Measurements from ENCODE around the gene NRXN3. TPM values are rescaled to one million over a fixed set of nuclear protein-coding genes. Genes with fewer than 3 reads are reported as not detected.

NRXN3 gene
- total and polyA plus RNA-seq, 2 experiments from 2014 or later: 0.69 to 1.5 TPM

GRCh38 chr14:79373451-79373850 is 1203.3 kb downstream of the NRXN3 start:
- TF ChIP-seq CTCF (IDR thresholded peaks at IDR 0.05; ENCODE audit: low read depth, low read length): no peak
- Histone ChIP-seq H3K4me1 (ENCODE audit: low read depth) (no peaks in the 10 kb centered on the region), H3K9me3 (ENCODE audit: low read depth) (no peaks in the 10 kb centered on the region), H3K4me3 (no peak overlapping the region), H3K27me3 (no peaks in the 10 kb centered on the region), H3K36me3 (no peaks in the 10 kb centered on the region), H3K27ac (no peak overlapping the region)
- DNase-seq (ENCODE audit: low read depth in 1 of 2, low spot score in 1 of 2): no peak

DNA sequence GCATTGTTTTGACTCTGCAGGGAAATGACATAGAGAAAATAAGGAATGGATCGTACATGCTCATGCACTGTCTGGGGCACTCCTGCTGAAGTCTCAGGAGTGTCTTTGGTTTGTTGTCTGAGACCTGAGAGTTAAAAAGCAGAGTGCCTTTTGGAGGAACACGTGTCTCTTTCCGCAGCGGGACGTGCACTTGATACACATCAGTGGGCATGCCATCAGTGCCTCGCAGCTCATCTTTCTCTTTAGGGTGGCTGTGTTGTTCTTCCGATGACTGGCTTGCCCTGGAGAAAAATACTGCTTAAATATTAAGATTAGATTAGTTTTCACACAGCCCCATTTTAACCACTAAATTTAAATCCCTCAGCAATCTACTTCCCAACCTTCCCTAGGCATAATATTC is 1205.2 kb downstream of the NRXN3 start:
- H3K4me3 ChIP-seq: no peak overlapping the region
- H3K36me3 ChIP-seq: no peaks in the 10 kb centered on the region
- H3K27me3 ChIP-seq: no peaks in the 10 kb centered on the region
- no peak overlapping the region for H3K27ac ChIP-seq
- no peak for TF ChIP-seq CTCF (IDR thresholded peaks at IDR 0.05; ENCODE audit: low read depth, low read length)
- no peaks in the 10 kb centered on the region for H3K4me1 ChIP-seq (ENCODE audit: low read depth)
- DNase-seq (ENCODE audit: low read depth in 1 of 2, low spot score in 1 of 2): no peak
- H3K9me3 ChIP-seq (ENCODE audit: low read depth): no peaks in the 10 kb centered on the region

GRCh38 chr14:79376557-79376956 is 1206.4 kb downstream of the NRXN3 start:
- Histone ChIP-seq H3K36me3 (no peaks in the 10 kb centered on the region), H3K27ac (no peak overlapping the region), H3K9me3 (ENCODE audit: low read depth) (no peaks in the 10 kb centered on the region), H3K27me3 (no peaks in the 10 kb centered on the region), H3K4me1 (ENCODE audit: low read depth) (no peaks in the 10 kb centered on the region), H3K4me3 (no peak overlapping the region)
- peak in 1 of 2 donors; percentile 16 for DNase-seq (ENCODE audit: low read depth in 1 of 2, low spot score in 1 of 2)
- TF ChIP-seq CTCF (IDR thresholded peaks at IDR 0.05; ENCODE audit: low read depth, low read length): no peak

- no peaks in the 10 kb centered on the region for H3K9me3 ChIP-seq (ENCODE audit: low read depth)
- H3K4me1 ChIP-seq (ENCODE audit: low read depth): no peaks in the 10 kb centered on the region
- no peak for DNase-seq (ENCODE audit: low read depth in 1 of 2, low spot score in 1 of 2)
- H3K4me3 ChIP-seq: no peak overlapping the region
- H3K27me3 ChIP-seq: no peaks in the 10 kb centered on the region
- no peak for TF ChIP-seq CTCF (IDR thresholded peaks at IDR 0.05; ENCODE audit: low read depth, low read length)
- H3K36me3 ChIP-seq: no peaks in the 10 kb centered on the region
- no peak overlapping the region for H3K27ac ChIP-seq
Measured at GRCh38 chr14:79378020-79378419, 1207.8 kb downstream of the NRXN3 start.

- H3K27ac ChIP-seq: no peak overlapping the region
- H3K36me3 ChIP-seq: no peaks in the 10 kb centered on the region
- no peak for DNase-seq (ENCODE audit: low read depth in 1 of 2, low spot score in 1 of 2)
- no peaks in the 10 kb centered on the region for H3K4me1 ChIP-seq (ENCODE audit: low read depth)
- H3K27me3 ChIP-seq: no peaks in the 10 kb centered on the region
- H3K9me3 ChIP-seq (ENCODE audit: low read depth): no peaks in the 10 kb centered on the region
- no peak for TF ChIP-seq CTCF (IDR thresholded peaks at IDR 0.05; ENCODE audit: low read depth, low read length)
- H3K4me3 ChIP-seq: no peak overlapping the region
Measured at GRCh38 chr14:79379266-79379665, 1209.1 kb downstream of the NRXN3 start.

- TF ChIP-seq CTCF (IDR thresholded peaks at IDR 0.05; ENCODE audit: low read depth, low read length): no peak
- no peak overlapping the region for H3K4me3 ChIP-seq
- DNase-seq (ENCODE audit: low read depth in 1 of 2, low spot score in 1 of 2): no peak
Measured at GRCh38 chr14:79383031-79383430, 1212.9 kb downstream of the NRXN3 start.

More at GRCh38 chr14:79383031-79383430, 1212.9 kb downstream of the NRXN3 start:
- H3K4me1 ChIP-seq (ENCODE audit: low read depth): no peaks in the 10 kb centered on the region
- no peaks in the 10 kb centered on the region for H3K27me3 ChIP-seq
- H3K27ac ChIP-seq: no peak overlapping the region
- no peaks in the 10 kb centered on the region for H3K9me3 ChIP-seq (ENCODE audit: low read depth)
- no peaks in the 10 kb centered on the region for H3K36me3 ChIP-seq

Data from cardiac muscle cell (in vitro differentiated cells and primary cell).